Activated naive CD8-positive, alpha-beta T cell (primary cell): Measurements from ENCODE around the gene CEP131.

Source experiments
- H3K27ac Mint-ChIP-seq: one replicate; pipeline ENCODE4 v1.8.0; 2021; ENCODE audit warnings: mixed read lengths
- H3K27me3 Mint-ChIP-seq: one replicate; pipeline ENCODE4 v1.8.0; 2021; ENCODE audit warnings: mixed read lengths
- H3K36me3 Mint-ChIP-seq: one replicate; pipeline ENCODE4 v1.8.0; 2021; ENCODE audit warnings: mixed read lengths
- H3K4me1 Mint-ChIP-seq: one replicate; pipeline ENCODE4 v1.8.0; 2021; ENCODE audit warnings: low read depth, mixed read lengths
- H3K4me3 Mint-ChIP-seq: one replicate; pipeline ENCODE4 v1.8.0; 2021; ENCODE audit warnings: mild to moderate bottlenecking, mixed read lengths
- H3K9me3 Mint-ChIP-seq: one replicate; pipeline ENCODE4 v1.8.0; 2021; ENCODE audit warnings: low read depth, mixed read lengths

The CEP131 gene

GRCh38 chr17:81207610-81208581 is 14.9 kb downstream of the CEP131 start:
- Mint-ChIP-seq H3K27ac (no peak overlapping the region), H3K9me3 (no peaks in the 10 kb centered on the region), H3K4me3 (no peak overlapping the region)

DNA sequence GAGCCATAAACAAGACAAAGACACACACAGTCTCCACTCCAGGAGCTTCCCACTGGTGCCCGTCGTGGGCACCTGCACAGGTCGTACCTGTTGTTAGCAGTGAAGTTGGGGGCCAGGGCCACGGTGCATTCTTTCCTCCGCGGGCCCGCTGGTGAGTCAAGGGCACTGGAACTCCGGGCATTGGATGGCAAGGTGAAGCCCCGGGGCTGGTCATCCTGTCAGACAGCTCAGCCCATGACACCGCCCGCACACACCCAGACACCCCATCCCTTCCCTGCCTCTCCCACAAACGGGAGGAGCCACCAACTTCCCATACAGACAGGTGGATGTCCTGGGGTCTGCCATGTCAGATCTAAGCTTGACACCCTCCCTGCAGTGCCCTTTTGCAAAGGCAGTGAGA is 16.1 kb downstream of the CEP131 start:
- no peak overlapping the region for H3K27ac Mint-ChIP-seq
- no peaks in the 10 kb centered on the region for H3K9me3 Mint-ChIP-seq
- no peaks in the 10 kb centered on the region for H3K27me3 Mint-ChIP-seq
- H3K4me1 Mint-ChIP-seq, result no peaks in the 10 kb centered on the region
- no peaks in the 10 kb centered on the region for H3K36me3 Mint-ChIP-seq
- no peak overlapping the region for H3K4me3 Mint-ChIP-seq

More at GRCh38 chr17:81207610-81208581, 14.9 kb downstream of the CEP131 start:
- H3K27me3 Mint-ChIP-seq, result no peaks in the 10 kb centered on the region
- no peaks in the 10 kb centered on the region for H3K36me3 Mint-ChIP-seq
- H3K4me1 Mint-ChIP-seq, result no peaks in the 10 kb centered on the region

DNA sequence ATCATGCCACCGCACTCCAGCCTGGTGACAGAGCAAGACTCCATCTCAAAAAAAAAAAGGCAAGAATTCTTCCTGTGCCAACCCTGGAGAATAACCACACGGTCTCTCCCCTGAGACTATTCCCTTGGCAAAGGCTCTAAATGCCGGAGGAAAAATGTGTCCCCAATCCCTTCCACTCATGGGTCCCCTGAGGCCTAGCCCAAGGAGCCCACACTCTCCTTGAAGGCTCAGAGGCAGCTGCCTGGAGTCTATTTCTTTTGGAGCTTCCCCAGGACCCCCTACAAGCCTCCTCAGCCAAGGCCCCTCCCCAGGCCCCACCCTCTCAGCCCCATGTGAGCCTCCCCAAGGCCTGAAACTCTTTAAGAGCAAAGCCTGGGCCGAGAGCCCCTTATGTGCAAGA is 16.6 kb downstream of the CEP131 start:
- Mint-ChIP-seq H3K36me3 (no peaks in the 10 kb centered on the region), H3K27ac (no peak overlapping the region), H3K27me3 (no peaks in the 10 kb centered on the region), H3K4me1 (no peaks in the 10 kb centered on the region), H3K9me3 (no peaks in the 10 kb centered on the region), H3K4me3 (no peak overlapping the region)

GRCh38 chr17:81204578-81204977 is 18.2 kb downstream of the CEP131 start:
- Mint-ChIP-seq H3K27me3 (no peaks in the 10 kb centered on the region), H3K4me3 (no peak overlapping the region), H3K9me3 (no peaks in the 10 kb centered on the region), H3K27ac (no peak overlapping the region), H3K36me3 (no peaks in the 10 kb centered on the region), H3K4me1 (no peaks in the 10 kb centered on the region)

DNA sequence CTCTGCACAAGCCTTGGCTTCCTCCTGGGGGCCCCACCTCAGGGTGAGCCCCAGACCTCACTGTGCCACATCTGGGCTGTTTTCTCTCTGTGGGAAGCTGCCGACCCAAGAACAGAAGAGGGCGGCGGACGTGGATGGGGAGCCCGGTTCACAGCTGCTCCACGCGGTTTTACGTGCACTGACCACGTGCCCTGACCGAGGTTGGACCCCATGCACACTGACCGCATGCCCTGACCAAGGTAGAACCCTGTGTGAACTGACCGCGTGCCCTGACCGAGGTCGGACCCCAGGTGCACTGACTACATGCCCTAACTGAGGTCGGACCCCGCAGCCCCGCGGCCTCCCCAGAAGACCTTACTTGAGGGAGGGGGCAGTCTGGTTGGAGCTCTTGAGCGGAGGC is 19.6 kb downstream of the CEP131 start:
- Mint-ChIP-seq H3K9me3 (no peaks in the 10 kb centered on the region), H3K36me3 (no peaks in the 10 kb centered on the region), H3K27ac (no peak overlapping the region)

GRCh38 chr17:81202318-81202717 is 20.4 kb downstream of the CEP131 start:
- H3K4me3 Mint-ChIP-seq, result no peak overlapping the region
- no peak overlapping the region for H3K27ac Mint-ChIP-seq
- H3K36me3 Mint-ChIP-seq, result no peaks in the 10 kb centered on the region
- no peaks in the 10 kb centered on the region for H3K9me3 Mint-ChIP-seq
- H3K27me3 Mint-ChIP-seq, result no peaks in the 10 kb centered on the region
- H3K4me1 Mint-ChIP-seq, result no peaks in the 10 kb centered on the region

More for the DNA sequence above, 19.6 kb downstream of the CEP131 start:
- no peaks in the 10 kb centered on the region for H3K27me3 Mint-ChIP-seq
- no peak overlapping the region for H3K4me3 Mint-ChIP-seq
- H3K4me1 Mint-ChIP-seq, result no peaks in the 10 kb centered on the region

GRCh38 chr17:81200695-81201580 is 21.8 kb downstream of the CEP131 start:
- Mint-ChIP-seq H3K4me3 (no peak overlapping the region), H3K27me3 (no peaks in the 10 kb centered on the region), H3K27ac (no peak overlapping the region), H3K9me3 (no peaks in the 10 kb centered on the region), H3K36me3 (no peaks in the 10 kb centered on the region), H3K4me1 (no peaks in the 10 kb centered on the region)

DNA sequence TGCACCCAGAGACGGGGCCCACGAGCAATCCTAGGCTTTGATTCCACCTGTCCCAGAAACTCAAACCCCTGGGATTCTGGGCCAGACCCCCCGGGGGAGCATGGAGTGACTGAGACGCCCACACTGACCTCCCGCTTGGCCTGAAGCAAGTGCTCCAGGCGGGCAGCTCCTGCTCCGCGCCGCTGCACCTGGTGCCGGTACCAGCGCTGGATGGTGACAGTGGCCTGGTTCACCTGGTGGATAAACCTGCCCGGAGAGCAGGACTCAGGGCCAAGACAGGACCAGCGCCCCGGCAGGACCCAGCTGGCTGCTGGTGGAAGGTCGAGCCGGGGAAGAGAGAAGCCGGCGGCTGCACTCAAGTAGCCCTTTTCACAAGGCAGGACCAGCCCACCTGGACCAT is 22.6 kb downstream of the CEP131 start:
- Mint-ChIP-seq H3K36me3 (no peaks in the 10 kb centered on the region), H3K27ac (no peak overlapping the region), H3K4me3 (no peak overlapping the region), H3K4me1 (no peaks in the 10 kb centered on the region), H3K9me3 (no peaks in the 10 kb centered on the region), H3K27me3 (no peaks in the 10 kb centered on the region)

DNA sequence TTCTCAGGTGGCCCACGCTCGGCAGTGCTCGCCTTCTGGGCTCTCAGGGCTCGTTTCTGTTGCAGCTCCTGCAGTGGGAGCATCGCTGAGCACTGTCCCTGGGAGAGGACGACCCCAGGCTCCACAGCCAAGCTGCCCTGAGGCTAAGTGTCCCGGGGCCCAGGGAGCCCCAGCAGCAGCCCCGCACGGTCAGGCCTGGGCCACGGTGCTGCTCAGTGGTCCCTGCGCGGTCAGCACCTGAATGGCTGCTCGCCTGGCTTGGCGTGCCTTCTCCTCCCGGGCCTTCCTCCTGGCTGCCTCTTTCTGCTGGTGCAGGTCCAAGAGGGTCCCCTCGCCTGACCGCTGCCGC is 23.3 kb downstream of the CEP131 start:
- Mint-ChIP-seq H3K4me3 (no peak overlapping the region), H3K27me3 (no peaks in the 10 kb centered on the region), H3K36me3 (no peaks in the 10 kb centered on the region), H3K27ac (no peak overlapping the region), H3K9me3 (no peaks in the 10 kb centered on the region), H3K4me1 (no peaks in the 10 kb centered on the region)

GRCh38 chr17:81198826-81199481 is 23.8 kb downstream of the CEP131 start:
- Mint-ChIP-seq H3K27me3 (no peaks in the 10 kb centered on the region), H3K9me3 (no peaks in the 10 kb centered on the region), H3K4me1 (no peaks in the 10 kb centered on the region), H3K4me3 (no peak overlapping the region), H3K36me3 (no peaks in the 10 kb centered on the region), H3K27ac (no peak overlapping the region)

DNA sequence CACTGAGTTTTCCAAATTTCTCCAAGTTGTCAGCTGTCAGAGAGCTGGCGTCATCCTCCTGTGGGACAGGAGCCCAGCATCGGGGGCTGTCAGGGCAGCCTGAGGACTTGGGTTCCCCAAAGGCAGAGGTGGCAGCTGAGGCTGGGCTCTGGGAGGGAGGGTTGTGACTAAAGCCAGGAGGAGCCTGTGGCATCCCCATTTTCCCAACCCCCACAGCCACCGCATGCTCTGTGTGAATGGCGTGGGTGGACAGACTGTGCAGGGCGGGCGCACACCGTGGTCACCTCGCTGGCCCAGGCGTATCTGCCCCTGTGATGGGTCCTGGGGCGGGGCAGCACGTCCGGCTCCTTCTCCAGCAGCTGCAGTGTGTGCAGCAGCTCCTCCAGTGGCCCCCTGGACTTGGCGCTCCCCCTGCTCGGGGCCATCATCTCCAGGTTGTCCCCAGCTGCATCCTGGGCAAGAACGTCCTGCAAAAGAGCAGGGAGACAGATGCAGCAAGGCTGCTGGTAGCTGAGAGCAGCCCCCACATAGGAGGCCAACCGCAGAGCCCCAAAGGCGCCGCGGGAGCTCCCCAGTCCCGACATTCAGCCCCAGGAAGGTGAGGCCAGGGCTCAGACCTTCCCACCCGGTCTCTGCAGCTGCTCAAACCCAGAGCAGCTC is 24.8 kb downstream of the CEP131 start:
- Mint-ChIP-seq H3K27me3 (no peaks in the 10 kb centered on the region), H3K4me1 (no peaks in the 10 kb centered on the region), H3K27ac (no peak overlapping the region), H3K36me3 (no peaks in the 10 kb centered on the region), H3K4me3 (no peak overlapping the region), H3K9me3 (no peaks in the 10 kb centered on the region)

- Mint-ChIP-seq H3K4me3 (no peak overlapping the region), H3K4me1 (no peaks in the 10 kb centered on the region), H3K27me3 (no peaks in the 10 kb centered on the region), H3K9me3 (no peaks in the 10 kb centered on the region), H3K27ac (no peak overlapping the region), H3K36me3 (no peaks in the 10 kb centered on the region)
Observed at GRCh38 chr17:81197409-81197795, 25.4 kb downstream of the CEP131 start.

GRCh38 chr17:81196505-81197408 is 26.0 kb downstream of the CEP131 start:
- Mint-ChIP-seq H3K36me3 (no peaks in the 10 kb centered on the region), H3K27me3 (no peaks in the 10 kb centered on the region), H3K4me1 (no peaks in the 10 kb centered on the region), H3K4me3 (no peak overlapping the region), H3K9me3 (no peaks in the 10 kb centered on the region), H3K27ac (no peak overlapping the region)
